Measurements from ENCODE around the gene ERBB4. TPM values are rescaled to one million over a fixed set of nuclear protein-coding genes. Genes with fewer than 3 reads are reported as not detected.

The ERBB4 gene
- total RNA-seq, 4 donors from 2014 or later = 0.16 to 12.7 (median 0.27) TPM; not detected in 1

DNA sequence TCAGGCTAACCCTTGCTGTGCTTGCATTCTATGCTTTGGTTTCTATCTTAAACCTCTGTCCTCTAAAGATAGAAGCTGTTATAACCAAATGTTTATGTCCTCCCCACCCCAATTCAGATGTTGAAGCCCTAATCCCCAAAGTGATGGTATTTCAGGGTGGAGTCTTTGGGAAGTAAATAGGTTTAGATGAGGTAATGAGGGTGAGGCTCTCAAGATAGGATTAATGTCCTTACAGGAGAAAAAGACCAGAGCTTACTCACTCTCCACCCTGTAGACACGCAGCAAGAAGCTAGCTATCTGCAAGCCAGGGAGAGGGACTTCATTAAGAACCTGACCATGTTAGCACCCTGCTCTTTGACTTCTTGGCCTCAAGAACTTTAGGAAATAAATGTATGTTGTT is 362.5 kb downstream of the ERBB4 start:
- WGBS, 2 donors (ENCODE audit: low coverage in 1 of 2) = 69% methylated on average over 1 of the region's 1 CpG; no CpG with 5 or more reads in 1 of the 2 donors
- intact Hi-C loops (cut with DNase I; ENCODE audit: low total_unique reads) (no loop called here), in situ Hi-C loops (cut with MboI; ENCODE audit: low pct_ligation_motif_present in 1 of 4, low pct_unique_long_range_greater_than_20kb in 1 of 4, low sequenced_read_pairs in 3 of 4) (no loop called here)
- Histone ChIP-seq H3K9me3 (no peaks in the 10 kb centered on the region), H3K36me3 (no peaks in the 10 kb centered on the region), H3K4me1 (no peaks in the 10 kb centered on the region), H3K27me3 (no peaks in the 10 kb centered on the region), H3K4me3 (no peak overlapping the region), H3K27ac (no peak overlapping the region)
- TF ChIP-seq, protein P1, sequence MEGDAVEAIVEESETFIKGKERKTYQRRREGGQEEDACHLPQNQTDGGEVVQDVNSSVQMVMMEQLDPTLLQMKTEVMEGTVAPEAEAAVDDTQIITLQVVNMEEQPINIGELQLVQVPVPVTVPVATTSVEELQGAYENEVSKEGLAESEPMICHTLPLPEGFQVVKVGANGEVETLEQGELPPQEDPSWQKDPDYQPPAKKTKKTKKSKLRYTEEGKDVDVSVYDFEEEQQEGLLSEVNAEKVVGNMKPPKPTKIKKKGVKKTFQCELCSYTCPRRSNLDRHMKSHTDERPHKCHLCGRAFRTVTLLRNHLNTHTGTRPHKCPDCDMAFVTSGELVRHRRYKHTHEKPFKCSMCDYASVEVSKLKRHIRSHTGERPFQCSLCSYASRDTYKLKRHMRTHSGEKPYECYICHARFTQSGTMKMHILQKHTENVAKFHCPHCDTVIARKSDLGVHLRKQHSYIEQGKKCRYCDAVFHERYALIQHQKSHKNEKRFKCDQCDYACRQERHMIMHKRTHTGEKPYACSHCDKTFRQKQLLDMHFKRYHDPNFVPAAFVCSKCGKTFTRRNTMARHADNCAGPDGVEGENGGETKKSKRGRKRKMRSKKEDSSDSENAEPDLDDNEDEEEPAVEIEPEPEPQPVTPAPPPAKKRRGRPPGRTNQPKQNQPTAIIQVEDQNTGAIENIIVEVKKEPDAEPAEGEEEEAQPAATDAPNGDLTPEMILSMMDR (IDR thresholded peaks at IDR 0.05) = no peak
- TF ChIP-seq POLR2A (IDR thresholded peaks at IDR 0.05) = no peak
- DNase-seq = no peak

- TF ChIP-seq, protein P1 (IDR thresholded peaks at IDR 0.05) = no peak
- TF ChIP-seq POLR2A (IDR thresholded peaks at IDR 0.05) (no peak), POLR2AphosphoS5 (IDR thresholded peaks at IDR 0.05) (no peak), EP300 (IDR thresholded peaks at IDR 0.05; ENCODE audit: low read depth) (no peak)
- WGBS, 2 donors (ENCODE audit: low coverage in 1 of 2) = 25 to 26% methylated on average over 3 of the region's 3 CpGs
Observed at GRCh38 chr2:212173756-212174510, 364.7 kb downstream of the ERBB4 start.

GRCh38 chr2:212173331-212173730 is 365.3 kb downstream of the ERBB4 start:
- Histone ChIP-seq H3K27ac (no peak overlapping the region), H3K36me3 (no peaks in the 10 kb centered on the region), H3K4me1 (no peaks in the 10 kb centered on the region), H3K27me3 (no peaks in the 10 kb centered on the region), H3K9me3 (no peaks in the 10 kb centered on the region), H3K4me3 (no peak overlapping the region)
- in situ Hi-C loops (cut with MboI; ENCODE audit: low pct_ligation_motif_present in 1 of 4, low pct_unique_long_range_greater_than_20kb in 1 of 4, low sequenced_read_pairs in 3 of 4) (no loop called here), intact Hi-C loops (cut with DNase I; ENCODE audit: low total_unique reads) (no loop called here)
- TF ChIP-seq EP300 (IDR thresholded peaks at IDR 0.05; ENCODE audit: low read depth) (no peak), POLR2AphosphoS5 (IDR thresholded peaks at IDR 0.05) (no peak), POLR2A (IDR thresholded peaks at IDR 0.05) (no peak)
- TF ChIP-seq, protein P1 (IDR thresholded peaks at IDR 0.05) = no peak
- DNase-seq = no peak
- 20 to 29% methylated on average over 1 of the region's 1 CpG for WGBS, 2 donors (ENCODE audit: low coverage in 1 of 2)

More at GRCh38 chr2:212173756-212174510, 364.7 kb downstream of the ERBB4 start:
- no peak for DNase-seq
- H3K4me1 ChIP-seq = no peaks in the 10 kb centered on the region
- H3K27me3 ChIP-seq = no peaks in the 10 kb centered on the region
- no peak overlapping the region for H3K4me3 ChIP-seq
- no peak overlapping the region for H3K27ac ChIP-seq
- intact Hi-C loops (cut with DNase I; ENCODE audit: low total_unique reads) = no loop called here
- in situ Hi-C loops (cut with MboI; ENCODE audit: low pct_ligation_motif_present in 1 of 4, low pct_unique_long_range_greater_than_20kb in 1 of 4, low sequenced_read_pairs in 3 of 4) = no loop called here
- H3K9me3 ChIP-seq = no peaks in the 10 kb centered on the region
- no peaks in the 10 kb centered on the region for H3K36me3 ChIP-seq

GRCh38 chr2:212170382-212170781 is 368.2 kb downstream of the ERBB4 start:
- intact Hi-C loops (cut with DNase I; ENCODE audit: low total_unique reads) (no loop called here), in situ Hi-C loops (cut with MboI; ENCODE audit: low pct_ligation_motif_present in 1 of 4, low pct_unique_long_range_greater_than_20kb in 1 of 4, low sequenced_read_pairs in 3 of 4) (no loop called here)
- H3K36me3 ChIP-seq = no peaks in the 10 kb centered on the region
- TF ChIP-seq POLR2A (IDR thresholded peaks at IDR 0.05) (no peak), EP300 (IDR thresholded peaks at IDR 0.05; ENCODE audit: low read depth) (no peak), POLR2AphosphoS5 (IDR thresholded peaks at IDR 0.05) (no peak)
- TF ChIP-seq, protein P1 (IDR thresholded peaks at IDR 0.05) = no peak
- no peak for DNase-seq
- H3K4me3 ChIP-seq = no peak overlapping the region
- no peaks in the 10 kb centered on the region for H3K4me1 ChIP-seq
- H3K9me3 ChIP-seq = no peaks in the 10 kb centered on the region
- no peaks in the 10 kb centered on the region for H3K27me3 ChIP-seq
- no peak overlapping the region for H3K27ac ChIP-seq
- 50 to 56% methylated on average over 2 of the region's 2 CpGs for WGBS, 2 donors (ENCODE audit: low coverage in 1 of 2)

Data from transverse colon (tissue), 4 donors.